CD4-positive, alpha-beta T cell treated with Interleukin-4 for 4 hours (primary cell): ENCODE measurements around the gene SORCS2.

Experiments
- DNase-seq: peaks from one replicate; pipeline ENCODE4 v3.0.0-alpha.2; 2020

The SORCS2 gene

GRCh38 chr4:7542781-7543180 lies 350.4 kb downstream of the SORCS2 start:
- no peak for DNase-seq

GRCh38 chr4:7546152-7546808 lies 353.9 kb downstream of the SORCS2 start:
- DNase-seq, result no peak

GRCh38 chr4:7546809-7547367 lies 354.6 kb downstream of the SORCS2 start:
- no peak for DNase-seq

- no peak for DNase-seq
Observed at GRCh38 chr4:7547368-7548040, 355.2 kb downstream of the SORCS2 start.

- no peak for DNase-seq
Observed at GRCh38 chr4:7549866-7550265, 357.5 kb downstream of the SORCS2 start.

GRCh38 chr4:7552466-7552865 lies 360.1 kb downstream of the SORCS2 start:
- no peak for DNase-seq

- DNase-seq, result no peak
Observed at GRCh38 chr4:7553280-7553679, 360.9 kb downstream of the SORCS2 start.

- no peak for DNase-seq
Observed at GRCh38 chr4:7554905-7555304, 362.6 kb downstream of the SORCS2 start.

GRCh38 chr4:7556558-7556957 lies 364.2 kb downstream of the SORCS2 start:
- DNase-seq, result no peak

GRCh38 chr4:7557456-7557855 lies 365.1 kb downstream of the SORCS2 start:
- no peak for DNase-seq

- DNase-seq, result no peak
Observed at GRCh38 chr4:7558436-7558835, 366.1 kb downstream of the SORCS2 start.

- no peak for DNase-seq
Observed at GRCh38 chr4:7559316-7559715, 367.0 kb downstream of the SORCS2 start.

- DNase-seq, result no peak
Observed at GRCh38 chr4:7559741-7560395, 367.5 kb downstream of the SORCS2 start.

- DNase-seq, result no peak
Observed at GRCh38 chr4:7561557-7561956, 369.2 kb downstream of the SORCS2 start.

- DNase-seq, result no peak
Observed at GRCh38 chr4:7564242-7564641, 371.9 kb downstream of the SORCS2 start.

GRCh38 chr4:7565483-7565882 lies 373.1 kb downstream of the SORCS2 start:
- no peak for DNase-seq

- DNase-seq, result no peak
Observed at GRCh38 chr4:7569810-7570783, 377.8 kb downstream of the SORCS2 start.

- DNase-seq, result no peak
Observed at GRCh38 chr4:7571001-7571400, 378.7 kb downstream of the SORCS2 start.

GRCh38 chr4:7571701-7572100 lies 379.4 kb downstream of the SORCS2 start:
- no peak for DNase-seq

GRCh38 chr4:7572894-7573293 lies 380.6 kb downstream of the SORCS2 start:
- DNase-seq, result no peak

GRCh38 chr4:7573576-7574091 lies 381.3 kb downstream of the SORCS2 start:
- no peak for DNase-seq

GRCh38 chr4:7574287-7575014 lies 382.1 kb downstream of the SORCS2 start:
- no peak for DNase-seq
